Endothelial cell of umbilical vein (primary cell): ENCODE measurements around the gene MEN1. TPM values are rescaled to one million over a fixed set of nuclear protein-coding genes. Genes with fewer than 3 reads are reported as not detected.
A peak's percentile ranks its signal among the peaks of the same experiment; 100 is the strongest.

ENCODE experiments used
- BruUV-seq: library from RNA; stranded (reverse); fragments of 400-500 nt; replicated peaks from 2 replicates; lab custom pipeline; 2021; lab: Mats Ljungman, UMichigan
- CTCF ChIA-PET: fragments of 300-600, 350-600 bp; sonication (Branson Sonifier 250); formaldehyde crosslinking; loops from one replicate; lab custom pipeline; 2021; ENCODE audit warnings: antibody characterized with exemption, inconsistent platforms; lab: Charles Lee
- POLR2A ChIA-PET: fragments of 300-600, 350-600 bp; sonication (Branson Sonifier 250); formaldehyde crosslinking; loops from one replicate; lab custom pipeline; 2021; ENCODE audit warnings: antibody characterized with exemption, inconsistent platforms; lab: Charles Lee
- DNase-seq: peaks from one replicate; pipeline ENCODE4 v3.0.0-alpha.2; 2011; ENCODE audit warnings: low read depth, low spot score
- FAIRE-seq: peaks from 2 replicates; lab custom pipeline; 2011; peaks lifted over from hg19 to GRCh38; lab: Jason Lieb, UNC
- H2AFZ ChIP-seq: 2 replicates; pipeline ENCODE4 v1.6.0; 2012; ENCODE audit warnings: low read depth, low read length, control low read depth, inconsistent platforms
- H3K27ac ChIP-seq: 2 replicates; pipeline ENCODE4 v1.5.1; 2011; ENCODE audit warnings: low read depth, mild to moderate bottlenecking, control low read depth, low read length, moderate library complexity; ENCODE audit not compliant: insufficient read depth
- H3K27me3 ChIP-seq, 2 experiments: 2 replicates each; pipeline versions ENCODE4 v1.6.0 to v1.6.1; 2011; ENCODE audit warnings: low read length in 2 of 2, mixed read lengths in 1 of 2; ENCODE audit not compliant: control insufficient read depth in 2 of 2, insufficient read depth in 2 of 2
- H3K36me3 ChIP-seq, 2 experiments: 2 replicates in 1 of 2; 3 replicates in 1 of 2; pipeline ENCODE4 v1.5.1; 2011; ENCODE audit warnings: low read length in 2 of 2, mild to moderate bottlenecking in 1 of 2, moderate library complexity in 1 of 2; ENCODE audit not compliant: control insufficient read depth in 2 of 2, insufficient read depth in 2 of 2; ENCODE audit errors: extremely low read depth in 1 of 2
- H3K4me1 ChIP-seq: 3 replicates; pipeline ENCODE4 v1.5.1; 2011; ENCODE audit warnings: mild to moderate bottlenecking, low read length; ENCODE audit not compliant: control insufficient read depth, insufficient read depth; ENCODE audit errors: extremely low read depth
- H3K4me2 ChIP-seq: 2 replicates; pipeline ENCODE4 v1.6.1; 2011; ENCODE audit warnings: low read length, control low read depth, mixed read lengths; ENCODE audit not compliant: insufficient read depth
- H3K4me3 ChIP-seq, 3 experiments: fragments of 200-600 bp in 1 of 3; sonication (generic), shearing (Covaris generic) in 1 of 3; replicated peaks in 1 of 3; 2 replicates each; pipeline ENCODE4 v1.5.1; 2011 to 2016; ENCODE audit warnings: control low read depth in 3 of 3, low read length in 3 of 3, mild to moderate bottlenecking in 2 of 3, inconsistent platforms in 1 of 3, low read depth in 1 of 3, moderate library complexity in 1 of 3; ENCODE audit not compliant: insufficient read depth in 1 of 3
- H3K79me2 ChIP-seq: 2 replicates; pipeline ENCODE4 v1.6.0; 2012; ENCODE audit warnings: low read length, inconsistent platforms; ENCODE audit not compliant: control insufficient read depth, insufficient read depth
- H3K9ac ChIP-seq: replicated peaks from 2 replicates; pipeline ENCODE3; 2011; ENCODE audit warnings: low read length, control low read depth; ENCODE audit not compliant: insufficient read depth; ENCODE audit errors: extremely low read depth
- H3K9me1 ChIP-seq: replicated peaks from 3 replicates; pipeline ENCODE4 v1.6.0; 2011; ENCODE audit warnings: mild to moderate bottlenecking, low read length; ENCODE audit not compliant: control insufficient read depth, insufficient read depth; ENCODE audit errors: extremely low read depth
- H3K9me3 ChIP-seq: replicated peaks from 2 replicates; pipeline ENCODE4 v1.5.1; 2012; ENCODE audit warnings: low read length, inconsistent platforms; ENCODE audit not compliant: control insufficient read depth, insufficient read depth
- H4K20me1 ChIP-seq: replicated peaks from 2 replicates; pipeline ENCODE3; 2011; ENCODE audit warnings: mild to moderate bottlenecking, low read length; ENCODE audit not compliant: control insufficient read depth, insufficient read depth; ENCODE audit errors: extremely low read depth
- EZH2 ChIP-seq: IDR thresholded peaks from 2 replicates; pipeline ENCODE4 v1.6.1; 2012; ENCODE audit warnings: borderline replicate concordance, low read depth, mild to moderate bottlenecking, moderate library complexity, low read length, inconsistent platforms; ENCODE audit not compliant: severe bottlenecking
- FOS ChIP-seq: IDR thresholded peaks from 2 replicates; pipeline ENCODE4 v1.6.1; 2011; ENCODE audit warnings: mild to moderate bottlenecking, low read length, moderate library complexity, borderline replicate concordance; ENCODE audit not compliant: insufficient read depth
- GATA2 ChIP-seq: IDR thresholded peaks from 2 replicates; pipeline ENCODE4 v1.7.0; 2011; ENCODE audit warnings: low read depth, mild to moderate bottlenecking, moderate library complexity, mixed read lengths, low read length; ENCODE audit not compliant: insufficient read length, insufficient read depth
- JUN ChIP-seq: IDR thresholded peaks from 2 replicates; pipeline ENCODE4 v1.6.1; 2011; ENCODE audit warnings: borderline replicate concordance, low read depth; ENCODE audit not compliant: insufficient read length, insufficient read depth
- MYC ChIP-seq: IDR thresholded peaks from one replicate; pipeline ENCODE4 v1.6.1; 2011; ENCODE audit warnings: mild to moderate bottlenecking, low read depth, low read length
- POLR2A ChIP-seq: IDR thresholded peaks from 2 replicates; pipeline ENCODE4 v1.6.1; 2012; ENCODE audit warnings: low read depth, mild to moderate bottlenecking, control low read depth, low read length
- POLR2AphosphoS5 ChIP-seq: IDR thresholded peaks from 2 replicates; pipeline ENCODE4 v1.6.1; 2012; ENCODE audit warnings: low read depth, mild to moderate bottlenecking, control low read depth, low read length, moderate library complexity; ENCODE audit not compliant: insufficient read depth
- dilution Hi-C: fragments of 300-500 bp; cut with MboI; formaldehyde crosslinking; loops from one replicate; pipeline ENCODE4 v1.15.0; 2019; ENCODE audit warnings: low sequenced_read_pairs; ENCODE audit not compliant: extremely low pct_ligation_motif_present
- intact Hi-C: fragments of 100-400 bp; cut with micrococcal nuclease; formaldehyde crosslinking; loops from one replicate; pipeline ENCODE4 v1.10.0; 2022
- polyA plus RNA-seq, 4 experiments: library from polyadenylated mRNA; depleted of rRNA in 3 of 4; stranded (reverse) in 3 of 4; unstranded in 1 of 4; fragments of >200 nt; gene quantifications; 2 replicates each; pipeline versions ENCODE4 v1.2.1 to v1.2.3, GENCODE V29; 2011 to 2012; ENCODE audit warnings: missing spikeins in 1 of 4
- total RNA-seq: library from RNA; stranded (reverse); gene quantifications from 2 replicates; pipeline ENCODE4 v1.2.3, GENCODE V29; 2021
- TF ChIP-seq, protein P1 (sequence below), 2 donors: IDR thresholded peaks; 1 replicate in 1 of 2; 2 replicates in 1 of 2; pipeline ENCODE4 v1.5.1; 2011; ENCODE audit warnings: low read length in 2 of 2, mild to moderate bottlenecking in 2 of 2, moderate library complexity in 2 of 2, control low read depth in 1 of 2, inconsistent platforms in 1 of 2, low read depth in 1 of 2; ENCODE audit not compliant: insufficient read depth in 1 of 2; ENCODE audit errors: extremely low read depth in 1 of 2
- TF ChIP-seq, protein P2 (sequence below): IDR thresholded peaks from 2 replicates; pipeline ENCODE4 v1.6.1; 2011; ENCODE audit not compliant: insufficient read depth, insufficient read length

The MEN1 gene
- total and polyA plus RNA-seq, 2 donors (not counting 3 experiments of a cell fraction or from before 2014, with no cell fraction given): 41.1 to 43.1 TPM

DNA sequence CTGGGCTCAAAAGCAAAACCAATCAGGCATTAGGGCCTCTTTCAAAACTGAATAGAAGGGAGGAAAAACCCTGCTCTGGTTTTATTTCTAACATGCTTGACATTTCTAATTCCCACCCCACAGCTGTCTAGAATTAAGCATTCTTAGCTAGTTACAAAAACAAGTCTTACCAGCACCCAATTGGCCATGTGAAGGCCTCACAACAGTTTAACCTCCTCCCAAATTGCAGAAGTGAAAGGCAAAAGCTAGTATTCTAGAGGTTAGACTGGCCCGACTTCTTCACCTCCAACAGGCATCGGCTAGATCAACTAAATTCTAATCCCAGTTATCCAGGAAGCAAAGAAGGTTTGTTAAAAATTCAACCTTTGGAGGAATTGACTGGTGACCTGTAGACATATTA is 38.5 kb downstream of the MEN1 start:
- dilution Hi-C loops: no loop called here
- no peak overlapping the region for H3K9ac ChIP-seq
- H3K4me2 ChIP-seq: peak overlapping the region; percentile 48
- no peak overlapping the region for H2AFZ ChIP-seq
- POLR2A ChIA-PET: interaction anchor here (0.8 kb wide), 1 partner anchor 8 kb away, joined by 8 read pairs; no protein-coding TSS in a partner anchor
- peaks cover 91% of the 10 kb centered on the region for H3K79me2 ChIP-seq
- no peaks in the 10 kb centered on the region for H3K27me3 ChIP-seq
- H4K20me1 ChIP-seq: peaks cover 23% of the 10 kb centered on the region
- H3K36me3 ChIP-seq: peaks cover 64 to 81% of the 10 kb centered on the region in 2 experiments
- H3K9me3 ChIP-seq: no peaks in the 10 kb centered on the region
- intact Hi-C loops: no loop called here
- no peaks in the 10 kb centered on the region for H3K9me1 ChIP-seq
- CTCF ChIA-PET: interaction anchor here (1.2 to 1.5 kb wide), 3 partner anchors 8 to 83 kb away, joined by 5 to 12 read pairs (median 6); partner anchors contain the start of gene PYGM
- peaks cover 31% of the 10 kb centered on the region for H3K4me1 ChIP-seq
- no peak overlapping the region for H3K4me3 ChIP-seq
- TF ChIP-seq MYC: no peak
- TF ChIP-seq GATA2: no peak
- TF ChIP-seq EZH2: no peak
- TF ChIP-seq, protein P1, sequence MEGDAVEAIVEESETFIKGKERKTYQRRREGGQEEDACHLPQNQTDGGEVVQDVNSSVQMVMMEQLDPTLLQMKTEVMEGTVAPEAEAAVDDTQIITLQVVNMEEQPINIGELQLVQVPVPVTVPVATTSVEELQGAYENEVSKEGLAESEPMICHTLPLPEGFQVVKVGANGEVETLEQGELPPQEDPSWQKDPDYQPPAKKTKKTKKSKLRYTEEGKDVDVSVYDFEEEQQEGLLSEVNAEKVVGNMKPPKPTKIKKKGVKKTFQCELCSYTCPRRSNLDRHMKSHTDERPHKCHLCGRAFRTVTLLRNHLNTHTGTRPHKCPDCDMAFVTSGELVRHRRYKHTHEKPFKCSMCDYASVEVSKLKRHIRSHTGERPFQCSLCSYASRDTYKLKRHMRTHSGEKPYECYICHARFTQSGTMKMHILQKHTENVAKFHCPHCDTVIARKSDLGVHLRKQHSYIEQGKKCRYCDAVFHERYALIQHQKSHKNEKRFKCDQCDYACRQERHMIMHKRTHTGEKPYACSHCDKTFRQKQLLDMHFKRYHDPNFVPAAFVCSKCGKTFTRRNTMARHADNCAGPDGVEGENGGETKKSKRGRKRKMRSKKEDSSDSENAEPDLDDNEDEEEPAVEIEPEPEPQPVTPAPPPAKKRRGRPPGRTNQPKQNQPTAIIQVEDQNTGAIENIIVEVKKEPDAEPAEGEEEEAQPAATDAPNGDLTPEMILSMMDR (IDR thresholded peaks at IDR 0.05; ENCODE audit: extremely low read depth in 1 of 2, insufficient read depth in 1 of 2, low read depth in 1 of 2, low read length in 2 of 2): no peak
- TF ChIP-seq POLR2AphosphoS5: no peak
- TF ChIP-seq, protein P2, sequence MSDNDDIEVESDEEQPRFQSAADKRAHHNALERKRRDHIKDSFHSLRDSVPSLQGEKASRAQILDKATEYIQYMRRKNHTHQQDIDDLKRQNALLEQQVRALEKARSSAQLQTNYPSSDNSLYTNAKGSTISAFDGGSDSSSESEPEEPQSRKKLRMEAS: no peak
- no peak for TF ChIP-seq JUN
- no peak for TF ChIP-seq FOS
- no peak for TF ChIP-seq POLR2A
- no TSS peak for BruUV-seq
- FAIRE-seq: no peak
- no peak overlapping the region for H3K27ac ChIP-seq
- DNase-seq: no peak
